K562 (cell line): ENCODE results near the gene SULT1A2. TPM values are rescaled to one million over a fixed set of nuclear protein-coding genes. Genes with fewer than 3 reads are reported as not detected.

Experiments
- ATAC-seq: fragments of 200-7000 bp; cut with Tn5 transposase; 3 replicates; pipeline ENCODE4 v1.9.1; 2020; ENCODE audit warnings: moderate library complexity
- BruUV-seq: library from RNA; stranded (reverse); fragments of 400-500 nt; replicated peaks from 2 replicates; lab custom pipeline; 2021; lab: Mats Ljungman, UMichigan
- CTCF ChIA-PET: fragments of 300-600 bp; formaldehyde crosslinking; extraction: SDS; loops from one replicate; lab custom pipeline; 2021; ENCODE audit warnings: low intra/inter-chr PET ratio; lab: Yijun Ruan, JAX
- POLR2A ChIA-PET: fragments of 300-600, 350-650 bp; sonication (Branson Sonifier 250); formaldehyde crosslinking; extraction: SDS; loops from one replicate; lab custom pipeline; 2021; ENCODE audit warnings: antibody characterized with exemption, inconsistent platforms; lab: Yijun Ruan, JAX
- DNase-seq, 4 experiments: peaks; one replicate each; pipeline versions ENCODE4 v3.0.0 to v3.0.0-alpha.2; 2011 to 2018; ENCODE audit warnings: low spot score in 3 of 4, mixed read lengths in 3 of 4; ENCODE audit errors: extremely low read depth in 1 of 4
- FAIRE-seq: peaks from 2 replicates; lab custom pipeline; 2011; peaks lifted over from hg19 to GRCh38; lab: Jason Lieb, UNC
- H2AFZ ChIP-seq: 2 replicates; pipeline ENCODE4 v1.6.0; 2011; ENCODE audit warnings: low read depth, low read length, control low read depth, inconsistent platforms
- H3K27ac ChIP-seq: fragments of 200-600 bp; 3 replicates; pipeline ENCODE4 v1.8.0; 2011; ENCODE audit warnings: low read depth, mild to moderate bottlenecking, control low read depth, inconsistent platforms, low read length, moderate library complexity, mixed read lengths; ENCODE audit errors: extremely low read depth
- H3K27me3 ChIP-seq, 2 experiments: fragments of 300-600 bp in 1 of 2; 2 replicates in 1 of 2; 3 replicates in 1 of 2; pipeline versions ENCODE4 v1.6.0 to v1.8.0; 2011; ENCODE audit warnings: inconsistent platforms in 2 of 2, low read length in 2 of 2, mild to moderate bottlenecking in 1 of 2, mixed read lengths in 1 of 2, moderate library complexity in 1 of 2; ENCODE audit not compliant: control insufficient read depth in 2 of 2, insufficient read depth in 2 of 2
- H3K36me3 ChIP-seq: fragments of 300-600 bp; 3 replicates; pipeline ENCODE4 v1.8.0; 2011; ENCODE audit warnings: mild to moderate bottlenecking, low read length, inconsistent platforms; ENCODE audit not compliant: control insufficient read depth, insufficient read depth
- H3K4me1 ChIP-seq, 2 experiments: fragments of 200-600 bp in 1 of 2; replicated peaks in 1 of 2; 2 replicates in 1 of 2; 3 replicates in 1 of 2; pipeline versions ENCODE4 v1.5.1 to v1.8.0; 2011; ENCODE audit warnings: inconsistent platforms in 2 of 2, low read length in 2 of 2, mild to moderate bottlenecking in 1 of 2, mixed read lengths in 1 of 2, moderate library complexity in 1 of 2; ENCODE audit not compliant: control insufficient read depth in 2 of 2, insufficient read depth in 2 of 2
- H3K4me2 ChIP-seq: 2 replicates; pipeline ENCODE4 v1.6.1; 2011; ENCODE audit warnings: low read length, control low read depth, inconsistent platforms, mixed read lengths; ENCODE audit not compliant: insufficient read depth
- H3K4me3 ChIP-seq: fragments of 200-600 bp; sonication (generic), shearing (Covaris generic); 2 replicates; pipeline ENCODE4 v1.5.1; 2016; ENCODE audit warnings: control low read depth, inconsistent platforms
- H3K79me2 ChIP-seq: fragments of 200-600 bp; 3 replicates; pipeline ENCODE4 v1.8.0; 2011; ENCODE audit warnings: low read length, inconsistent platforms; ENCODE audit not compliant: control insufficient read depth, insufficient read depth
- H3K9ac ChIP-seq, 2 experiments: 2 replicates each; pipeline versions ENCODE4 v1.6.0 to v1.6.1; 2011; ENCODE audit warnings: low read depth in 2 of 2, low read length in 2 of 2, control low read depth in 1 of 2, inconsistent platforms in 1 of 2, mild to moderate bottlenecking in 1 of 2, mixed read lengths in 1 of 2; ENCODE audit not compliant: insufficient read depth in 1 of 2
- H3K9me1 ChIP-seq: one replicate; pipeline ENCODE4 v1.6.0; 2011; ENCODE audit warnings: inconsistent platforms, mild to moderate bottlenecking, low read length, moderate library complexity; ENCODE audit not compliant: control insufficient read depth, insufficient read depth
- H3K9me3 ChIP-seq: replicated peaks from 2 replicates; pipeline ENCODE4 v1.5.1; 2011; ENCODE audit warnings: low read depth, low read length, inconsistent platforms; ENCODE audit not compliant: control insufficient read depth, insufficient read depth
- H4K20me1 ChIP-seq: replicated peaks from 2 replicates; pipeline ENCODE4 v1.6.1; 2011; ENCODE audit warnings: low read length, inconsistent platforms, mixed read lengths; ENCODE audit not compliant: control insufficient read depth, insufficient read depth
- CBFA2T2 ChIP-seq: fragments of 450-650 bp; conservative IDR thresholded peaks from 2 replicates; pipeline ENCODE4 v1.6.1; 2017; ENCODE audit warnings: mild to moderate bottlenecking
- ESRRA ChIP-seq: fragments of 450-650 bp; IDR thresholded peaks from 2 replicates; pipeline ENCODE4 v1.6.1; 2014; ENCODE audit warnings: low read depth, mild to moderate bottlenecking, moderate library complexity, borderline replicate concordance
- FOXK1 ChIP-seq: sonication (generic); formaldehyde crosslinking; IDR thresholded peaks from 2 replicates; pipeline ENCODE4 v1.8.0; 2022; ENCODE audit warnings: missing genetic modification reagents, mild to moderate bottlenecking, borderline replicate concordance
- FUS ChIP-seq: fragments of 200-400 bp; formaldehyde crosslinking; optimal IDR thresholded peaks from 2 replicates; pipeline ENCODE3; 2017; ENCODE audit warnings: low read depth, low read length
- KDM4B ChIP-seq, 2 experiments: fragments of 450-650 bp in 1 of 2; sonication (generic) in 1 of 2; IDR thresholded peaks; 2 replicates each; pipeline ENCODE4 v1.6.1; 2016 to 2017; ENCODE audit warnings: borderline replicate concordance in 2 of 2, antibody characterized with exemption in 1 of 2, low read depth in 1 of 2, mild to moderate bottlenecking in 1 of 2
- NR3C1 ChIP-seq: sonication (generic); formaldehyde crosslinking; IDR thresholded peaks from 2 replicates; pipeline ENCODE4 v1.8.1; 2022; ENCODE audit warnings: missing genetic modification reagents
- RNF219 ChIP-seq: fragments of 250-450 bp; sonication (Bioruptor Pico); IDR thresholded peaks from 2 replicates; pipeline ENCODE4 v1.5.0; 2022; ENCODE audit warnings: mild to moderate bottlenecking
- SMAD4 ChIP-seq: fragments of 250-450 bp; sonication (Bioruptor Pico); conservative IDR thresholded peaks from 2 replicates; pipeline ENCODE4 v1.8.0; 2021; ENCODE audit warnings: inconsistent platforms, mild to moderate bottlenecking, moderate library complexity
- ZNF175 ChIP-seq: fragments of 200-800 bp; sonication (Bioruptor generic); IDR thresholded peaks from 2 replicates; pipeline ENCODE4 v1.6.1; 2016; ENCODE audit warnings: low read depth, mild to moderate bottlenecking, missing genetic modification characterization, missing compliant biosample characterization
- ZNF232 ChIP-seq: sonication (generic); formaldehyde crosslinking; IDR thresholded peaks from 2 replicates; pipeline ENCODE4 v1.8.0; 2022; ENCODE audit warnings: mild to moderate bottlenecking, missing genetic modification reagents
- ZNF398 ChIP-seq: fragments of 250-450 bp; sonication (Bioruptor Pico); IDR thresholded peaks from 2 replicates; pipeline ENCODE4 v1.8.0; 2021; ENCODE audit warnings: moderate library complexity, mild to moderate bottlenecking, inconsistent platforms
- ZNF77 ChIP-seq: fragments of 250-450 bp; sonication (Bioruptor Pico); IDR thresholded peaks from 2 replicates; pipeline ENCODE4 v1.5.0; 2020
- ZZZ3 ChIP-seq: fragments of 450-650 bp; IDR thresholded peaks from 2 replicates; pipeline ENCODE4 v1.6.1; 2016; ENCODE audit warnings: antibody characterized with exemption, mild to moderate bottlenecking, moderate library complexity
- WGBS: fragments of 100-300 bp; shearing (Covaris generic); methylation state at CpG from one replicate; pipeline ENCODE4 v1.1.6; 2016; ENCODE audit warnings: low coverage, mixed read lengths; ENCODE audit not compliant: insufficient coverage; ENCODE audit errors: missing lambda C conversion rate; 5-methylcytosine and 5-hydroxymethylcytosine counted together
- in situ Hi-C: fragments of 300-500 bp; cut with MboI; formaldehyde crosslinking; loops from 4 replicates; pipeline ENCODE4 v1.15.0; 2018; ENCODE audit warnings: inconsistent platforms, mixed read lengths
- intact Hi-C: fragments of 100-400 bp; cut with micrococcal nuclease; formaldehyde crosslinking; loops from 2 replicates; pipeline ENCODE4 v1.14.2; 2022
- polyA plus RNA-seq, 8 experiments: library from polyadenylated mRNA; depleted of rRNA in 4 of 8; stranded (reverse) in 5 of 8; unstranded in 3 of 8; fragments of >200 nt; fragmentation: Nextera tagmentation in 2 of 8; fragmentation: Illumina TruSeq in 1 of 8; extraction: Ambion mirVana in 2 of 8; extraction: Trizol in 1 of 8; gene quantifications; 2 replicates each; pipeline versions ENCODE4 v1.2.1 to v1.2.3, GENCODE V29; 2011 to 2014; ENCODE audit warnings: inconsistent platforms in 1 of 8, missing spikeins in 1 of 8
- total RNA-seq, 7 experiments: library from RNA; depleted of rRNA in 6 of 7; stranded (reverse); fragments of >200 nt in 6 of 7; fragmentation: Illumina TruSeq in 2 of 7; extraction: Trizol in 2 of 7; gene quantifications; 2 replicates each; pipeline versions ENCODE4 v1.2.1 to v1.2.3, GENCODE V29; 2011 to 2021; ENCODE audit warnings: low replicate concordance in 1 of 7
- TF ChIP-seq, protein P1 (sequence below): fragments of 450-650 bp; conservative IDR thresholded peaks from 2 replicates; pipeline ENCODE4 v1.6.1; 2016; ENCODE audit warnings: missing genetic modification characterization, low read depth, mild to moderate bottlenecking, control low read depth, missing compliant biosample characterization
- TF ChIP-seq, protein P2 (sequence below): fragments of 250-450 bp; sonication (Bioruptor Pico); IDR thresholded peaks from 2 replicates; pipeline ENCODE4 v1.5.0; 2021; ENCODE audit warnings: mild to moderate bottlenecking, borderline replicate concordance

Gene SULT1A2
- total and polyA plus RNA-seq, 9 of the 15 experiments (the other 6 are each of a cell fraction or from before 2014, with no cell fraction given) = 0.73 to 3.2 (median 1.7) TPM

- no peak overlapping the region for H3K27ac ChIP-seq
- 0 out of 5 replicates have a peak, but pooled peaks cover 0 to 3% of the 10 kb centered on the region in 2 experiments for H3K4me1 ChIP-seq
- no peak overlapping the region for H3K4me2 ChIP-seq
- no peaks in the 10 kb centered on the region for H3K9me1 ChIP-seq
- H3K79me2 ChIP-seq = no peaks in the 10 kb centered on the region; the same call in 2 of the 3 replicates
- ATAC-seq (no peak), FAIRE-seq (no peak), DNase-seq (no peak)
- no peaks in the 10 kb centered on the region for H3K9me3 ChIP-seq
- no peaks in the 10 kb centered on the region for H3K27me3 ChIP-seq
- intact Hi-C loops = no loop called here
- H3K36me3 ChIP-seq = no peaks in the 10 kb centered on the region
- ChIA-PET CTCF (no interaction called here), POLR2A (interaction anchor here (0.5 to 0.6 kb wide), 2 partner anchors 23 to 64 kb away, joined by 3 read pairs; no protein-coding TSS in a partner anchor)
- H4K20me1 ChIP-seq = no peaks in the 10 kb centered on the region; the same call in 1 of the 2 replicates
- no peak overlapping the region for H3K4me3 ChIP-seq
- H3K9ac ChIP-seq = no peak overlapping the region
- BruUV-seq = no TSS peak
- in situ Hi-C loops = no loop called here
- H2AFZ ChIP-seq = no peak overlapping the region
- 63% methylated on average over 2 of the region's 2 CpGs for WGBS
- no peak for TF ChIP-seq FUS
- TF ChIP-seq ZNF398 = no peak
- no peak for TF ChIP-seq SMAD4
- TF ChIP-seq ESRRA = no peak
- no peak for TF ChIP-seq NR3C1 (CRISPR knock-in tag)
- no peak for TF ChIP-seq ZNF232 (CRISPR knock-in tag)
- no peak for TF ChIP-seq ZZZ3
- no peak for TF ChIP-seq RNF219 (CRISPR knock-in tag)
- no peak for TF ChIP-seq FOXK1
- TF ChIP-seq, protein P1, sequence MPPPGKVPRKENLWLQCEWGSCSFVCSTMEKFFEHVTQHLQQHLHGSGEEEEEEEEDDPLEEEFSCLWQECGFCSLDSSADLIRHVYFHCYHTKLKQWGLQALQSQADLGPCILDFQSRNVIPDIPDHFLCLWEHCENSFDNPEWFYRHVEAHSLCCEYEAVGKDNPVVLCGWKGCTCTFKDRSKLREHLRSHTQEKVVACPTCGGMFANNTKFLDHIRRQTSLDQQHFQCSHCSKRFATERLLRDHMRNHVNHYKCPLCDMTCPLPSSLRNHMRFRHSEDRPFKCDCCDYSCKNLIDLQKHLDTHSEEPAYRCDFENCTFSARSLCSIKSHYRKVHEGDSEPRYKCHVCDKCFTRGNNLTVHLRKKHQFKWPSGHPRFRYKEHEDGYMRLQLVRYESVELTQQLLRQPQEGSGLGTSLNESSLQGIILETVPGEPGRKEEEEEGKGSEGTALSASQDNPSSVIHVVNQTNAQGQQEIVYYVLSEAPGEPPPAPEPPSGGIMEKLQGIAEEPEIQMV (tag) = no peak
- no peak for TF ChIP-seq ZNF175 (CRISPR knock-in tag)
- TF ChIP-seq, protein P2, sequence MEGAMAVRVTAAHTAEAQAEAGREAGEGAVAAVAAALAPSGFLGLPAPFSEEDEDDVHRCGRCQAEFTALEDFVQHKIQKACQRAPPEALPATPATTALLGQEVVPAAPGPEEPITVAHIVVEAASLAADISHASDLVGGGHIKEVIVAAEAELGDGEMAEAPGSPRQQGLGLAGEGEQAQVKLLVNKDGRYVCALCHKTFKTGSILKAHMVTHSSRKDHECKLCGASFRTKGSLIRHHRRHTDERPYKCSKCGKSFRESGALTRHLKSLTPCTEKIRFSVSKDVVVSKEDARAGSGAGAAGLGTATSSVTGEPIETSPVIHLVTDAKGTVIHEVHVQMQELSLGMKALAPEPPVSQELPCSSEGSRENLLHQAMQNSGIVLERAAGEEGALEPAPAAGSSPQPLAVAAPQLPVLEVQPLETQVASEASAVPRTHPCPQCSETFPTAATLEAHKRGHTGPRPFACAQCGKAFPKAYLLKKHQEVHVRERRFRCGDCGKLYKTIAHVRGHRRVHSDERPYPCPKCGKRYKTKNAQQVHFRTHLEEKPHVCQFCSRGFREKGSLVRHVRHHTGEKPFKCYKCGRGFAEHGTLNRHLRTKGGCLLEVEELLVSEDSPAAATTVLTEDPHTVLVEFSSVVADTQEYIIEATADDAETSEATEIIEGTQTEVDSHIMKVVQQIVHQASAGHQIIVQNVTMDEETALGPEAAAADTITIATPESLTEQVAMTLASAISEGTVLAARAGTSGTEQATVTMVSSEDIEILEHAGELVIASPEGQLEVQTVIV (CRISPR knock-in tag) = no peak
- no peak for TF ChIP-seq CBFA2T2
- no peak for TF ChIP-seq KDM4B (IDR thresholded peaks at IDR 0.05; ENCODE audit: borderline replicate concordance in 2 of 2, low read depth in 1 of 2)
- TF ChIP-seq ZNF77 (CRISPR knock-in tag) = no peak
These were observed 21.9 kb downstream of the SULT1A2 start for GRCh38 chr16:28574925-28575324.
